ENCODE data around the gene MED29. TPM values are rescaled to one million over a fixed set of nuclear protein-coding genes. Genes with fewer than 3 reads are reported as not detected.

The MED29 gene
- total RNA-seq, 1 donor from 2014 or later, result 27.0 TPM

DNA sequence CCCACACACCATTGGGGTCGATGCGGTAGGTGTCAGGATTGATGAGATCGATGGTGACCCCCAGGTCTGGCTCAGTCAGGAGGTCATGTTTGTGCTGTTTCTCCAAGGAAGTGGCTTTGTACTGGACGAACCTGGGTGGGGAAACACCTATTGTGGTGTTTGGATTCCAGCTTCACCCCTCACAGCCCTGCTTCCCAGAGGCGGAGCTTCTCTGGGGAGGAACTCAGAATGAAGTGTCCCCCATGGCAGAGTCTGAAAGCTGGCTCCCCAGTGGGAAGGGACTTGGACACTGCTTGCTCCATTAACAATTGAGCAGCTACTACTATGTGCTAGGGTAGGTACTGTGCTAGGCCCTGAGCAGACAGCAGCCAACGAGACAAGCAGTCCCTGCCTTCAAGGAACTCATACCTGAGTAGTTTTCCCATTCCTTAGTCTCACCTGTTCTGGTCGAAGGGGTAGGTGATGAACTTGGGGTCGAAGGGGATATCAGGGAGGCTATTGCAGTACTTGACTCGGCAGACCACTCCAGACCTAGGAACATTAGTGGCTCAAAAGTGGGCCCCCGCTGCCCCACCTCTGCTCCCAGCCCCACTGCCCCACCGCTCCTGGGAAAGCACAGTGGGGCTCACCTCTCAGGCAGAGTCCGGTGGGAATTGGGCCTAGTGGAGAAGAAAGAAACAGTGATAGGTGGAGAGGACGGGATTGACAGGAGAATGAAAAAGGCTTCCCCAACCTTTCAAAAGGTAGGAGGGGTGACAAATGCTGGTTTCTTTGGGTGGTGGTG, 1.4 kb upstream of the MED29 start:
- H3K4me3 ChIP-seq (ENCODE audit: insufficient read depth, low read depth, low read length), result peak overlapping the region; percentile 94
- H4K20me1 ChIP-seq (ENCODE audit: insufficient read depth, low read length), result peaks cover 18% of the 10 kb centered on the region
- no peaks in the 10 kb centered on the region for H3K9me3 ChIP-seq (ENCODE audit: insufficient read depth, low read depth, low read length)
- no peaks in the 10 kb centered on the region for H3K27me3 ChIP-seq (ENCODE audit: insufficient read depth, low read length)
- peak overlapping the region; percentile 97 for H3K9ac ChIP-seq (ENCODE audit: low read length)
- peak overlapping the region; percentile 98 for H3K27ac ChIP-seq (ENCODE audit: low read depth, low read length)
- Mint-ChIP-seq H3K36me3 (ENCODE audit: low read depth, unreplicated experiment) (peaks cover 12% of the 10 kb centered on the region), H3K4me1 (ENCODE audit: low read depth, unreplicated experiment) (peaks cover 12% of the 10 kb centered on the region), H3K27ac (ENCODE audit: unreplicated experiment) (peak overlapping the region; percentile 97), H3K9me3 (ENCODE audit: unreplicated experiment) (no peaks in the 10 kb centered on the region), H3K27me3 (ENCODE audit: low read depth, unreplicated experiment) (no peaks in the 10 kb centered on the region), H3K4me3 (ENCODE audit: unreplicated experiment) (peak overlapping the region; percentile 99)
- DNase-seq (ENCODE audit: low read depth) (no peak), FAIRE-seq (no peak)
- peaks cover 46% of the 10 kb centered on the region for H3K79me2 ChIP-seq (ENCODE audit: insufficient read depth, low read length)
- H2AFZ ChIP-seq (ENCODE audit: low read depth, low read length), result no peak overlapping the region
- peaks cover 16% of the 10 kb centered on the region for H3K4me1 ChIP-seq (ENCODE audit: insufficient read depth, low read length)
- TF ChIP-seq, protein P1, sequence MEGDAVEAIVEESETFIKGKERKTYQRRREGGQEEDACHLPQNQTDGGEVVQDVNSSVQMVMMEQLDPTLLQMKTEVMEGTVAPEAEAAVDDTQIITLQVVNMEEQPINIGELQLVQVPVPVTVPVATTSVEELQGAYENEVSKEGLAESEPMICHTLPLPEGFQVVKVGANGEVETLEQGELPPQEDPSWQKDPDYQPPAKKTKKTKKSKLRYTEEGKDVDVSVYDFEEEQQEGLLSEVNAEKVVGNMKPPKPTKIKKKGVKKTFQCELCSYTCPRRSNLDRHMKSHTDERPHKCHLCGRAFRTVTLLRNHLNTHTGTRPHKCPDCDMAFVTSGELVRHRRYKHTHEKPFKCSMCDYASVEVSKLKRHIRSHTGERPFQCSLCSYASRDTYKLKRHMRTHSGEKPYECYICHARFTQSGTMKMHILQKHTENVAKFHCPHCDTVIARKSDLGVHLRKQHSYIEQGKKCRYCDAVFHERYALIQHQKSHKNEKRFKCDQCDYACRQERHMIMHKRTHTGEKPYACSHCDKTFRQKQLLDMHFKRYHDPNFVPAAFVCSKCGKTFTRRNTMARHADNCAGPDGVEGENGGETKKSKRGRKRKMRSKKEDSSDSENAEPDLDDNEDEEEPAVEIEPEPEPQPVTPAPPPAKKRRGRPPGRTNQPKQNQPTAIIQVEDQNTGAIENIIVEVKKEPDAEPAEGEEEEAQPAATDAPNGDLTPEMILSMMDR (IDR thresholded peaks at IDR 0.05; ENCODE audit: insufficient read depth, low read depth, low read length), result no peak
- no peak for TF ChIP-seq EZH2 (IDR thresholded peaks at IDR 0.05; ENCODE audit: insufficient read depth, low read length)
- peaks cover 26% of the 10 kb centered on the region for H3K36me3 ChIP-seq (ENCODE audit: insufficient read depth, low read length)
- peak overlapping the region; percentile 93 for H3K4me2 ChIP-seq (ENCODE audit: low read length)

DNA sequence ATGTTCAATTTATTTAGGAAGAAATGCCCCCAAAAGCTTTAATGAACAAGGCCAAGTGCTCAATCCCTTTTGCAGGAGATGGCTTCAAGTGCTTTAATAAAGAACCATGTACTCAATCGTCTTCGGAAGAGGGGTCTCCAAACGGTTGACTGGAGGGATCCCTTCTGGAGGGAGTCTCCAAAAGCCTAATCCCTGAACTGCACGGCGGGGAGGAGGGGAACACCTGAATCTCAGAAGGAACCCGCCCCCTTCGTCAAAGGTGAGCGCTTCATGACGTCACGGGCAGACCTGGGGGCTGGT, 777 bp upstream of the MED29 start:
- peak overlapping the region; percentile 93 for H3K4me2 ChIP-seq (ENCODE audit: low read length)
- H3K79me2 ChIP-seq (ENCODE audit: insufficient read depth, low read length), result peaks cover 49% of the 10 kb centered on the region
- peak overlapping the region; percentile 97 for H3K27ac Mint-ChIP-seq (ENCODE audit: unreplicated experiment)
- H3K4me1 Mint-ChIP-seq (ENCODE audit: low read depth, unreplicated experiment), result peaks cover 14% of the 10 kb centered on the region
- no peak for DNase-seq (ENCODE audit: low read depth)
- peak overlapping the region; percentile 98 for H3K27ac ChIP-seq (ENCODE audit: low read depth, low read length)
- no peaks in the 10 kb centered on the region for H3K27me3 Mint-ChIP-seq (ENCODE audit: low read depth, unreplicated experiment)
- H3K4me1 ChIP-seq (ENCODE audit: insufficient read depth, low read length), result peaks cover 16% of the 10 kb centered on the region
- peaks cover 14% of the 10 kb centered on the region for H4K20me1 ChIP-seq (ENCODE audit: insufficient read depth, low read length)
- no peaks in the 10 kb centered on the region for H3K27me3 ChIP-seq (ENCODE audit: insufficient read depth, low read length)
- peaks cover 11% of the 10 kb centered on the region for H3K36me3 Mint-ChIP-seq (ENCODE audit: low read depth, unreplicated experiment)
- H3K9me3 ChIP-seq (ENCODE audit: insufficient read depth, low read depth, low read length), result no peaks in the 10 kb centered on the region
- H3K36me3 ChIP-seq (ENCODE audit: insufficient read depth, low read length), result peaks cover 30% of the 10 kb centered on the region
- H3K9me3 Mint-ChIP-seq (ENCODE audit: unreplicated experiment), result no peaks in the 10 kb centered on the region
- peak overlapping the region; percentile 99 for H3K4me3 Mint-ChIP-seq (ENCODE audit: unreplicated experiment)
- no peak for FAIRE-seq
- H3K9ac ChIP-seq (ENCODE audit: low read length), result peak overlapping the region; percentile 97
- H2AFZ ChIP-seq (ENCODE audit: low read depth, low read length), result peak overlapping the region; percentile 87
- H3K4me3 ChIP-seq (ENCODE audit: insufficient read depth, low read depth, low read length), result peak overlapping the region; percentile 94
- TF ChIP-seq EZH2 (IDR thresholded peaks at IDR 0.05; ENCODE audit: insufficient read depth, low read length), result no peak
- TF ChIP-seq, protein P1 (IDR thresholded peaks at IDR 0.05; ENCODE audit: insufficient read depth, low read depth, low read length), result no peak
